GM08714 (cell line): Measurements from ENCODE around the gene C1orf50.
A peak's percentile ranks its signal among the peaks of the same experiment; 100 is the strongest.
"Not testable (repeated sequence)": the region's sequence is repeated elsewhere in the genome, so short reads cannot be mapped to it uniquely, and the experiment has no call there.

ENCODE experiments used
- H3K4me3 ChIP-seq: fragments of 200-500 bp; sonication (Bioruptor generic); 2 replicates; pipeline ENCODE4 v1.5.1; 2014; ENCODE audit warnings: mild to moderate bottlenecking, low read length, inconsistent platforms
- ZNF274 ChIP-seq: IDR thresholded peaks from 2 replicates; pipeline ENCODE4 v1.6.1; 2012; ENCODE audit warnings: mild to moderate bottlenecking, low read depth, low read length

Gene C1orf50

DNA sequence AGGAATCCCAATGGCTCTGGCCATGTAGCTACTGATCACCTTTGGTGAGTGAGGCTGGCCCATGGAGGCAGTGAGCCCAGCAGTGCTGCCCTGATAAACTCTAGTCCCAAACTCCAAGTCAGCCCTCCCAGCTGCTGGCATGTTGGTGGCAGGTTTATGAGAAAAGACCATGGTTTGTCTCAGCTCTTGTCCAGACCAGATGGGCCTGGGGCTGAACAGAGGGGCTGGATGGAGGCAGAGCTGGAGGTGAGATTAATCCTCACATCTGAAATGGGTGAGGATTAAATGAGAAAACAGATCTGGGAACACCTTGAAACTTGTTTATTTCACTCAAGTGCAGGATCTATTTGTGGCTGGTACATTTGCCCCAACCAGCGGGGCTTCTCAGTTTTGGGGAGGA, 21.0 kb downstream of the C1orf50 start:
- TF ChIP-seq ZNF274 = no peak
- no peak overlapping the region for H3K4me3 ChIP-seq

DNA sequence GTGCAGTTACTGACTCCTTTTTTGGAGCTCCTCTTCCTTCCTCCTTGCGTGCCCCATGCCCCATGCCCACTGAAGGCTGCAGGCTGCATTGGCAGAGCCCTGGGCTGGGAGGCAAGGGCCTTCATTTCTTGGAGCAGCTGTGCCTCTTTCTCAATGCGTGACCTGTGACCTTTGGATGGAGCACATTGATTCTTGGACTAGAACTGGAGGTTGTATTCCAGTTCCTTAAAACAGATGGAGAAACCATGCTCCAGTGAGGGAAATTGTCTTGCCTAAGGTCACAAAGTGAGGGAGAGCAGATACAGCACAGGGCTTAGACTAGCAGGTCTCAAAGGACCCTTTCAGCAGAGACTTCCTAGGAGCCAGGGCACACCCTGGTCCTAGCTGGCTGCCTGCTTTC, 26.8 kb downstream of the C1orf50 start:
- no peak overlapping the region for H3K4me3 ChIP-seq
- no peak for TF ChIP-seq ZNF274

DNA sequence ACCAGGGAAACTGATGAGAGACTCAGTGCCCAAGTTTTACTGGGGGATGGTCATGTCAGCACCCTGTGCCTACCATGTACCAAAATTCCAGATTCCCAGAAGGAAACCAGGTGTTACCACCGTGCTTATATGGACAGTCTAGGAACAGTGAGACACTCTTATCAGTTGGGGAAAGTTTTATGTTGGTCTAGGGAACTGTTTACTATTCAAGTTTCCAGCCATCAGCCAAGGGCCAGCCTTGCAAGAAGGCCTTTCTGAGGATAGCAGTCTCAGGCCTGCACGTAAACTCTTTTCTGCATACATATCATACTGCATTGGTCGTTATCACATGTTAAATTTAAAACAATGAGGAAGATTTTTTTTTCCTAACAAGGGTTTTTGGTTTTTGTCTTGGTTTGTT, 30.4 kb downstream of the C1orf50 start:
- H3K4me3 ChIP-seq = no peak overlapping the region
- TF ChIP-seq ZNF274 = no peak

DNA sequence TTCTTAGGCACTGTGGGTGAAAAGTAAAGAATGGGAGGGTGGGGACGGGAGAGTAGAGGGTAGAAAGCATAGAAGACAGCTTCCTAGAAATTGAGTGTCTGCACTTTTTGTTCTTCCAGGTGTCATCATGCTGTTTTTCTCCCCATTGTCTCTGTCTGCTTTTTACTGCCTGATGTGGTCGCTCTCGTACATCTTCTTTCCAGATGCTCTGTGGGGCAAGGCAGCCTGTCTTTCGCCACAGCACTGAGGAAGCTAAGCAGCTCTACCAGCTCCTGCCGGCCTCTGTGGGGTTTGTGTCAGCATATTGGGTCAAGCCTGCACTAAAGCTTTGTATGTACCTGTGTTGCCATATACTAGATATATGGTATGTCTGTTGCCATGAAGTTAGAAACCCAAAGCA, 30.9 kb downstream of the C1orf50 start:
- no peak for TF ChIP-seq ZNF274
- H3K4me3 ChIP-seq = no peak overlapping the region

DNA sequence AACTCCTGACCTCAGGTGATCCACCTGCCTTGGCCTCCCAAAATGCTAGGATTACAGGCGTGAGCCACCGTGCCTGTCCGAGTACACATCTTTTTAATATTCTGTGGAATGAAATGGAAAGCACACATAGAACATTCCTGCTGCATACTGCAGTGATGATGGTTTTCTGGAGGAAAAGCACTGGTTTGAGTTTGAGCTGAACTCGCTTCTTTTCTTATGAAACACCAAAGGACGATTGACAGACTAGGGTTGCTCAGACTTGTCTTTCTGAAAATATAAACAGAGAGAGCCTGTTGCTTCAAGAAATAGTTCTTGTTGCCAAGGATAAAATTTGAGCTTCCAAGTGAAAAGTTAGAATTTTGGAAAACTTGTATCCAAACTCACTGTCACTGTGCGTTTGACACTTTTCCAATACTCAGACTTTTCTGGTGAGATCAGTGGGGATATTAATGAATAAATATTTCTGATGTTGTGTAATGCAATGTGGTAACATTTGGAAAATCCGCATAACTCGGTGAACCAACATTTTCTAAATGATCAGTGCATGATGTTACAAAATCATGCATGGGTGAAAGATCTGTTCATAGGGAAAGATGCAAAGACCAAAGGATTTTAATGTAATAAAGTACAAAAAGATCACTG, 34.9 kb downstream of the C1orf50 start:
- no peak overlapping the region for H3K4me3 ChIP-seq
- TF ChIP-seq ZNF274 = no peak

DNA sequence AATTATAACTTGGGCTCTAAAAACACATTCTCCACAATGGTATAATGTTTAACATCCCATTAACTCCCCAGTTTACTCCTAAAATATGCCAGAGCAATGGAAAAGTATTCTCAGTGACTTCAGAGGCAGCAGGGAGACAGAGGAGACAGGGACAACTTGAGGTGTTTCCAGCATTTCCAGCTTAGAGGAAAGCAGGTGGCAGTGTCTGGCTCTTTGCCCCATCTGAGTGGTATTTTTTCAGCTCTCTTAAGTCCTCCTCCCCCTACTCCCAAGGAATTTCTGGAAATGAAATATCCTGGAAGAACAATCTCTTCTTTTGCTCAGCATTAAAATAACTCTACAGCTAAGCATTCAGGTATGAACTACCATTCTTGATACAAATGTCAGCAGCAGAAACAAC, 39.1 kb downstream of the C1orf50 start:
- TF ChIP-seq ZNF274 = no peak

DNA sequence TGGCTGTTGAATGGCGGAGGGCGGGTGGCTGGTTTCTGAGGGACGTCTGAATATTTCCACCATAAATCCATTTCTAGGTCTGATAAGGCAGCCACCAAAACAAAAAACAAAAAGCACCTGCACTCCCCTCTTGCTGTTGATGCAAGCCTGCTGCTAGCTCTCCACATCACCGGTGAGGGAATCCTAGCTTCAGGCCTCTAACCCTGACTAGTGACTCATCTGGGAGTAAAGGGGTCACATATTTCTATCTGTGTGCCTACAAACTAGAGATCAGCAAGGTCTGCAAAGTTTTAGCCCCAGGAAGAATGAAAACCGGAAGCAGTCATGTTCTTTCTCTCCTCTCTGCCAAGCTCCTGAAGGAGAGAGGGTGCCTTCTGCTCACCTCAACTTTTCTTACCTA, 39.5 kb downstream of the C1orf50 start:
- no peak for TF ChIP-seq ZNF274
- H3K4me3 ChIP-seq = no peak overlapping the region

More for the DNA sequence above, 39.1 kb downstream of the C1orf50 start:
- no peak overlapping the region for H3K4me3 ChIP-seq

DNA sequence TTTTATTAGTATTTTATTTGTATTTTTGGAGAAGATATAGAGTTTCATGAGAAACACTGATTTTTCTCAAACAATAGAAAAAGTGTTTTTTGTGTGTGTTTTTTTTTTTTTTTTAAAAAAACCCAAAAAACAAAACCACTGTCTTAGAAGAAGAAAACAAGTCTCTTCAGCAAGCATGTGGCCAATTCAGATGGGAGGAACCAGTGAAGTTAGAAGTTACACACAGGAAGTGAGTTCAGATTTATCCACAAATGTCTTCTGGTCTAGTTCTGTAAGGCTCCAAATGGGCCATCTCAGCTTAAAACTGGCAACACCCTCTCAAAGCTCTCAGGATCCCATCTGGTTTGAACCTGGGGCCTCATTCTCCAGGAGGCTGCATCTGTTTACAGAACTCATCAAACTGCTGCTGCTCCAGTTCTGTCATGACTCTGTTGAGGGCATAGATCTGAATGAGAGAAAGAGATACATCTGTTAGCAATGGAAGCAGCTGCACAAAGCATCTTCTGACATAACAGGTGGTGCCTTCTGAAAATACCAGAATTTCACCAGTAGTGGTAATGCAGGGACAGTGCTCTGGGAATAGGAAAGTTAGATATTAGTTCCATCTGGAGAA, 40.1 kb downstream of the C1orf50 start:
- H3K4me3 ChIP-seq = no peak overlapping the region
- no peak for TF ChIP-seq ZNF274

DNA sequence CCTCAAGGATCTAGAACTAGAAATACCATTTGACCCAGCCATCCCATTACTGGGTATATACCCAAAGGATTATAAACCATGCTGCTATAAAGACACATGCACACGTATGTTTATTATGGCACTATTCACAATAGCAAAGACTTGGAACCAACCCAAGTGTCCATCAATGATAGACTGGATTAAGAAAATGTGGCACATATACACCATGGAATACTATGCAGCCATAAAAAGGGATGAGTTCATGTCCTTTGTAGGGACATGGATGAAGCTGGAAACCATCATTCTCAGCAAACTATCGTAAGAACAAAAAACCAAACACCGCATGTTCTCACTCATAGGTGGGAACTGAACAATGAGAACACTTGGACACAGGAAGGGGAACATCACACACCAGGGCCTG, 47.8 kb downstream of the C1orf50 start:
- not testable (repeated sequence) for H3K4me3 ChIP-seq

DNA sequence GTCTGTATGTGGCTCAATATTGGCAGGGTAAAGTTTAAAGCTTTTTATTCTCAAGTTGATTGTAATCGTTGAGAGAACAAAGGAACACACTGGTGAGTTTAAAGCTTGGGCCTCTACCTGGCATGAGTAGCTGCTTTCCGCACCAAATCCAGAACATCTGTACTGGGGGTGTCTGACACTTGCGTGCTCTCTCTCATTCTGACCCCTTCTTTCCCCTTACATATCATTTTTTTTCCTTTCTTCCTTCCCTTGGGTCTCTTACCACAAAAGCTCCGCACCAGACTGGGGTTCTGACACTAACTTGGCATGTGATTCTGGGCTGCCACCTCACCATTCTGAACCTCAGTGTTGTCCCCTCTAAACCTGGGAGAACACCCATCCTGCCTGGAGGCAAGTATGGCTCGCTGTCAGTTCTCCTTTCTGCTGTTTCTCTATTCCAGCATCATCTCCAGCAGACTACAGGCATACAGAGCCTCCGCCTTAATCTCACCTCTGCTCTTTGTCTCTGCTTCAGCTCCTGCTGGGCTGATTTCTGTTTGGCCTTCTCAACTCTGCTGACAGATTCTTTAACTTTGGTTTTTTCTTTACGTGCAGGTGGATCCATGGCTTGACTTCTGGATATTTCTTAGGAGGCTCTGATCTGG, 49.0 kb downstream of the C1orf50 start:
- no peak for TF ChIP-seq ZNF274
- peak overlapping the region; percentile 93 for H3K4me3 ChIP-seq

DNA sequence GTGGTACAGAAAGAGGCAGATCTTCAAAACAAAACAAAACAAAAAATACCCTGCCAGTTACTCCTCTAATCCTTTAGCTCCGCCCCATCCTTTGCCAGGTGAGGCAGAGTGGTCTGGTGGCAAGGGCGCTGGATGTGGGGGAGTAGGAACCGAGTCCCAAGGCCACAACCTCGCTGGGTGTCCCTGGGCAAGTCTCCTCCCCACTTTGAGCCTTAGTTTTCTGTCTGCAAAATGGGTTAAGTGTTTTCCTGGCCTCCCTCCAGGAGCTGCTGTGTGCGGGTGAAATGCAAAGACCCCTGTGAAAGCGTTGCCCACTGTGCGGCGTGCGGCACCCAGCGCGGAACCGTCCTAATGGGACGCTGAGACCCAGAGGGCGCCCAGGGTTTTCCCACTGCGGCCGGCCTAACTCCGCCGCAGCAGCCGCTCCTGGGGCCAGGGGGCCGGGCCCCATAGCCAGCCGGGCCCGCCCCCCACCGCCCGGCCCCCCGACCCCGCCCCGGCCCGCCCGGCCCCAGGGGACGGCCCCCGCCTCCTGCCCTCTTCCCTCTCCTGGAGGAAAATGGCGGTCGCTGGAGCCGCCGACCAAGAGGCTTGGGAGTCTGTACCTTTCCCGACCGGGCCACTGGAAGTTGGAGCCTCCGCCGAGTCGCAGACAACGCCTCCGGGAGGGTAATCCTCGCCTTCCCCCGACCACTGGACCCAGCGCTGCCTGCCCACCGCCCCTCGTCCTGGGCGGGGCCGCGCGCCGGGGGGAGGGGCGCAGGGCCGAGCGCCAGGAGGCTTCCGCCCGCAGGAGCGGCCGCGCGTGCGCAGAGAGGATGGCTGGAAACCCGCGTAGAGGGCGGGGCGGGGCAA, 49.8 kb downstream of the C1orf50 start, which contains the start of the genes ERMAP and SVBP:
Gene ERMAP, plus strand, starts transcription at position 538 of the 855 bp plus-strand sequence. CDS start 13,327 bp downstream, outside the sequence.
Gene SVBP, minus strand, starts transcription at position 813 of the 855 bp plus-strand sequence. CDS start 853 bp downstream, outside the sequence.
- TF ChIP-seq ZNF274 = no peak
- peak within 1 kb of the TSS; percentile 93 for H3K4me3 ChIP-seq

DNA sequence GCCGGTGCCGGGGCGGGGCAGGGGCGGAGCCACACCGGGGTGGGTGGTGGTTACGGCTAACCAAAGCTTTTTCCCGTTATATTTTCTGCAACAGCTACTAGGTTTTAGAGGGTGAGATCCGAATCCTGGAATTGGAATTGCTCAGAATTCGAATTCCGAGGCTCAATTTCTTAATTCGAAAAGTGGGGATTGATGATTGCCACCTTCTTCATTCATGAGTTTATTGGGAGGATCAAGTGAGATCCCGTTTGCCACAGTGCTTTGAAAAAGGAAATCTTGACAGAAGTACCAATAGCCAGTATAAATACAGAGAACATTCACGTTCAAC, 50.4 kb downstream of the C1orf50 start:
- peak overlapping the region; percentile 92 for H3K4me3 ChIP-seq
- TF ChIP-seq ZNF274 = no peak

DNA sequence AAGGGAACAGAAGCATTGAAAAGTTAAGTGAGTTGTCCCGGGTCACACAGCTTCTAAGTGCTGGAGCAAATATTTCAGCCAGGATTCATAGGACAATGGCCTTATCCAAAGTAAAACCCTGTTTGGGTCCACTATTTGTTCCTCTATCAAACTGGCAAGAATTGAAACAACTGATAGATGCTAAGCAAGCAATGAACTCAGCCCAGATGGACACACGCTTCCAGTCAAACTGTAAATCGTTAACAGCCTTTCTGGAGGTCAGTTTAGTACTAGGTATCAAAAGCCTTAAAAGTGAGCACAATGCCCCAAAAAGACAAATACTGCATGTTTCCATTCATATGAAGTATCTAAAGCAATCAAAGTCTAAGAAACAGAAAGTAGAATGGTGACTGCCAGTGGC, 50.9 kb downstream of the C1orf50 start:
- H3K4me3 ChIP-seq = no peak overlapping the region
- TF ChIP-seq ZNF274 = no peak

DNA sequence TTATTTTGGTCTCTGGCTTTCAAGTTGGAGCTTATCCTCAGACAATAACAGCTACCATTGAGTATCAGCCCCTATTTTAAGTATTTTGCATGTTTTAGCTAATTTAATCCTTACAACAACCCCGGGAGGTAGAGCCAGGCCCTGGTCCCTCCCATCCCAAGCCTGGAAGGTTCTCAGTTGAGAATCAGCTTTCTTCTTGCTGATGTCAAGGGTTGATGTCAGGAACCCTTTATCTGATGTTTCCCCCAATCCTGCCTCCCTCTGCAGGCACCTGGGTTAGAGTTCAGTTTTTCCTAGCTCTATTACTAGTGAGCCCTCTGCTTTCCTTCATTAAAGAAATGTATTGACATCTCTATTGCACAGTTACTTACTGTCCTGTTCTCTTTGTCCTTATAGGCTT, 53.8 kb downstream of the C1orf50 start:
- no peak overlapping the region for H3K4me3 ChIP-seq
- TF ChIP-seq ZNF274 = no peak

DNA sequence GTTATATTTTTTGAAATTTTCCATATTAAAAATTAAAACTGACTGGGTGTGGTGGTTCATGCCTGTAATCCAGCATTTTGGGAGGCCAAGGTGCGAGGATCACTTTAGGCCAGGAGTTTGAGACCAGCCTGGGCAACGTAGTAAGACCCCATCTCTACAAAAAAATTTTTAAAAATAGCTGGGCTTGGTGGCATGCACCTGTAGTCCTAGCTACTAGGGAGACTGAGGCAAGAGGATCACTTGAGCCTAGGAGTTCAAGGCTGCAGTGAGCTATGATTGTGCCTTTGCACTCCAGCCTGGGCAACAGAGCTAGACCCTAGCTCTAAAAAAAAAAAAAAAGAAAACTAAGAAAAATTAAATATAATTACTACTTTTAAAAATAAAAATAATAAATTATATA, 54.6 kb downstream of the C1orf50 start:
- no peak for TF ChIP-seq ZNF274
- no peak overlapping the region for H3K4me3 ChIP-seq
